Activated T-helper 9 cell treated with anti-CD3 and anti-CD28 coated beads, Interleukin-2, amount 50 U/mL, for 16 hours (primary cell): ENCODE data around the gene POU6F1.
A peak's percentile ranks its signal among the peaks of the same experiment; 100 is the strongest.

ENCODE experiments used
- DNase-seq: peaks from one replicate; pipeline ENCODE4 v3.0.0-alpha.2; 2020; ENCODE audit warnings: low read depth

Gene POU6F1

DNA sequence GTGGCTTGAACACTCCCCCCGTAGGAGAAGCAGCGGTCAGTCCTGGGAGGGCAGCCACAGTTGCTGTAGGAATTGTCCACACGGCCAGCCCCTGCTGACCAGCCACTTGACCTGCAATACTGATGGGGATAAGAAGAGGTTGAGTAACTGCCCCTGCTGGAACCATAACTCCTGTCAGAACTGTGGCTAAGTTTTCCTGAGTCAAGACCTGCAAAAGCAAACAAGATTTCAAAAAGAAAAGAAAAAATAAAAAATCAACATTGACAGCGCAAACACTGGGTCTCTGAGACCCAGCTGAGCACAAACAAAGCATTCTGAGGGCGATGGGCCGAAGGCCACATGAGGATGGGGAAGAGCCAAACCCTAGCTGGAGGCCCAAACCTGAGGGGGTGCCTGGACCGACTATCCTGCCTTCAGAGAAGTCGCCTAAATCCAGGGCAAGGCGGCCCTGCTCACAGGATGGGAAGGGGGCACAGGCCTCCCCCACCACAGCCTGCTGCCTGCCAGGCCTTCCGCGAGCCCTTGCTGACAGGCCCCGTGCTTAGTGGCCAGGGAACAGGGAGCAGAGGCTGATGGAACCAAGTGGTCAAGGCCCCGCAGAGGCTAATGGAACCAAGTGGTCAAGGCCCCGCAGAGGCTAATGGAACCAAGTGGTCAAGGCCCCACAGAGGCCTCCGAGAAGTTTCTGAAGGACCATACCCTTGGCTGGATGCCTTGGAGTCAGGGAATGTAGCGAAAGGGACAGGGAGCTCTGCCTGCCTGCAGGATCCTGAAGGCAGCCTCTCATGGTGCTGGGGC is 19.1 kb downstream of the POU6F1 start:
- DNase-seq = no peak

GRCh38 chr12:51197736-51198567 is 19.9 kb downstream of the POU6F1 start:
- DNase-seq = no peak

- DNase-seq = no peak
These were observed 21.3 kb downstream of the POU6F1 start for GRCh38 chr12:51196547-51196946.

DNA sequence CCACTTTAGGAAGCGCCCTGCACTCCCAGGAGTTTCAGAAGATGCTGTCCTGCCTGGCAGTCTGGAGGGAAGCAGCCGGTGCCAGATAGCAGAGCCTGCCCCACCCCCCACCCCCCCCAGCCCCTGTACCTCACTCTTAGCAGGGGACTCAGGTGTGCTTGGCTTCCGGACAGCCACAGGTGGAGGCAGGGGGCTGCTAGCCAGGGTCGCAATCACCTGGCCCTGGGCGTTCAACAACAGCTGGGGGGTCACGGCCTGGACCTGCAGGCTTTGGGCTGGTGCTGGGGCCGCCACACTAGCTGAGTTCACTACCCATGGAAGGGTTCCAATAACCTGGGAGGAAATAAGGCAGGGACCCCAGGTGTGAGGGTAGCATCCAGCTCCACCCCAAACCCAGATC is 22.0 kb downstream of the POU6F1 start:
- DNase-seq = no peak

- DNase-seq = no peak
These were observed 25.6 kb downstream of the POU6F1 start for GRCh38 chr12:51192284-51192671.

- no peak for DNase-seq
These were observed 26.2 kb downstream of the POU6F1 start for GRCh38 chr12:51191516-51192283.

GRCh38 chr12:51190820-51191219 is 27.0 kb downstream of the POU6F1 start:
- DNase-seq = no peak

GRCh38 chr12:51189790-51190355 is 28.0 kb downstream of the POU6F1 start:
- no peak for DNase-seq

DNA sequence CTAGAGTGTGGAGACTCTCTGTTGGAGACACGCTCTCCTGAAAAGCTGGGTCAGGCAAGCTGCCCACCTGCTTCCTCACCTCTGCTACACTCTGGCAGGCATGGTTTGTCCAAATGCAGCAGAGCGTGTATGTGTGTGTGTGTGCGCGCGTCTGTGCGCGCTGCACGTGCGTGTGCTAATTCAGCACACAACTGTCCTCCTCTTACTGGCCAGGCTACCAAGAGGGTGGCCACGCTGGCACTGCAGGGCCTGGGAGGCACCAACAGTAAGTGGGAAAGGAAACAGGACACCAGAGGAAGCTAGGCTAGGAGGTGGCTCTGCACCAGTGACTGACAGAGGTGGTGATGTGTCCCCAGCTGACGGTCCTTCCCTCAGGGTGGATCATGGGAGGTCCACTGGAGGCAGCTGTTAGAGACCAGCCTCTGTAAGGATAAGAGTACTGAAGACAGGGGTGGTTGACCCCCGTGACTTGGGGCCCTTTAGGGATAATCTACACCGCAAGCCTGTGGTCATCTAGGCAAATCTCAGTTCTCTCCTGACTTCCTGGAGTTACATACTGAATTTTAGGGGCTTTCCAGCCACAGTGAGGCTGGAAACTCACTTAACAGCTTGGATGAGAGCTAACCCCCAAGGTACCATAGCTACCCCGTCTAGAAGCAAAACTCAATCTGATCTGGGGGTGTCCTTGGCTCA is 29.4 kb downstream of the POU6F1 start:
- no peak for DNase-seq

DNA sequence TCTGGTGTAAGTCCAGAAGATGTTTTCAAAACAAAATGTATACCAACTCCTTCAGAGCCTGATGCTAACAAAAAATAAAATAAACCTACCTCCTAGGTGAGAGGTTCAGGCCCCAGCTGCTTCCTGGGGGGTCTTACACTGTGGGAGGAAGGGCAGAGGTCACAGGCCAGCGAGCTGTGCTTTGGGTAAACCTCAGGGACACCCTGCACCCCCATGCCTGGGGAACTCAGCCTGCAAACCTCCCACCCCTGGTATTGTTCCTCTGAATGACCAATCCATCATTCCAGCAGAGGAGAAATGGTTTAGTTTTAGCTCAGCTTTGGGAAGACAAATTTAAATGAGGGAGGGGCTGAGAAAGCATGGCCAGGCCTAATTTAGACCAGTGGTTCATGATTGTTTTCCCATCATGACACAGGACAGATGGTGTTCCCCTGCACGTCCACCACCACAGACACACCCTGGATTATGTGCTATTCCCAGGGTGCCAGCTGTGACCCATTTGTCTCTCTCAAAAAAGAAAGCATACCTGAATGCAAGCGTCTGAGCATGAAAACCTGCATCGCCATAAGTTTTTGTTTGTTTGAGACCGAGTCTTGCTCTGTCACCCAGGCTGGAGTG is 30.4 kb downstream of the POU6F1 start:
- DNase-seq = no peak

DNA sequence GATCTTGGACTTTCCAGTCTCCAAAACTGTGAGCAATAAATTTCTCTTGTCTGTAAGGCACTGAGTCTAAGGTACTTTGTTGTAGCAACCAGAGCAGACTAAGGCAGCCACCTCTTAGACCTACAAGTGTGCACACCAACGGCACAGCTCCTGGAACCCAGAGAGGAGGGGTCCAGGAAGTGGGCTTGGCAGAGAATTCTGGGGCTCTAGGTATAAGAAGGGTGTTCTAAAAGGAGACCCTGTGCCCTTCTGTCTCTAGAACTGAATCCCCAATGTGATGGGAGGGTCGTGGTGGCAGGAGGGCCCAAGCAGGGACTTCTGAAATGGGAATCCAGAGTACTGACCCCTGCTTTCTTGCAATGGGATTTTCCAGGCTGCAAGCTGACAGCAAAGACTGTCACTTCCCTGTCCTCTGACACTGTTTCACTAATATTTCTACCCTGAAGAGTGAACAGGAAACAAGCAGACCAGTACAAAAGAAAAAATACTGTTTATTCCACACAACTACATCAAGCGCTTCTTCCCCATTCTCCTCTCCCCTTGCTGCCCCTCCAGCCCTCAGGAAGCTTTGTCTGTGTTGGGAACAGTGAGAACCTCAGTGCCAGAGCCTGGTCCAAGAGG is 31.3 kb downstream of the POU6F1 start:
- DNase-seq = no peak

GRCh38 chr12:51185171-51185717 is 32.6 kb downstream of the POU6F1 start:
- no peak for DNase-seq

- no peak for DNase-seq
These were observed 34.0 kb downstream of the POU6F1 start for GRCh38 chr12:51183816-51184215.

DNA sequence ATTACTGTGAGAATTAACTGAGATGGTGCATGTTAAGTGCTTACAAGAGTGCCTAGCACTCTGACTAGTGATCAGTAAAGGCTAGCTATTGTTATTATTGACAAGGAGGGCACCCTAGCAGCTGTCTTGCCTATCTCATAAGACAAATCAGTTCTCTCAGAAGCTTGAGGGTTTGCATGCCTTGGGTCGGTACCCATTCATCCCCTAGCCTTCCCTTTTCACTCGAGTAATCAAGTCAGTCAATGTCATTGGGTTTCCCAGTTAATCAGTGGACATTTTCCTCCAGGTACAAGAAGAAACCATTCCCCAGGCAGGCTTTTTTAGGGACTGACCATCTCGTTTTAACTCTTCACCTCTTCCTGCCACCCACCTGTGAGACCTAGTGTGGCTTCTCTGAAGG is 34.5 kb downstream of the POU6F1 start:
- no peak for DNase-seq

DNA sequence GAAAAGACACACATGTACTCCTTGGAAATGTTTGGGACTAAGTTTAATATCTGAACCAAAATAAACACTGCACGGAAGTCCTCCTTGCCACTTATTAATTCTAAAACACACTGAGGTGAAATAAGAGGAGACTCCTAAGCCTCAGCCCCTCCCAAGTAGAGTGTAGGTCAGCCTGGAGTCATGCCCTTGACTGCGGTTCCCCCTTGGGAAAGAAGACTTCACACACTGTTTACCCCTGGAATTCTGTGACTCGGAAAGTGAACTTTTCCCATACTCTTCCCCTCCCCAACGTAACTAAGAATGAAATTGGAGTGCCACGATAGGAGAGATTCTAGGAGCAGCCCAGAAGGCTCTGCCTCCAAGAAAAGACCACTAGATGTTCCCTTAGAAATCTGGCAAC is 36.3 kb downstream of the POU6F1 start:
- no peak for DNase-seq

GRCh38 chr12:51177897-51178296 is 40.0 kb downstream of the POU6F1 start:
- no peak for DNase-seq

DNA sequence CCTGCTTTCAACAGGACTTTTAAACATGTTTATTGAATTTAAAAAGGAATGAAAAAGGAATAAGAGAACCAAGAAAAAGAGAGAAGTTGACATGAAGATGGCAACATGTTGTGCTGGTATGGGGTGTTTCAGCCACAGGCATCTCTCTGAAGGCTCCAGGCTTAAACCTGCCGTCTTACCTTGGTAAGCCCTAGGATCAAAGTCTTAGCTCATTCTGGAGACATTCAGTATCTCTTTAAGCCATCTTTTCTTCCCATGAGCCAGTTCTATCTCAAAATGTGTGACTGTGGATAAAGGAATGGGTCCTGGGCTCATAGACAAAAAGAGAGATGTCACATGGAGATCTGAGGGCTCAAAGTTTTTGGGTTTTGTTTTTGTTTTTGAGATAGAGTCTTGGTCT is 43.4 kb downstream of the POU6F1 start:
- no peak for DNase-seq

GRCh38 chr12:51172515-51173431 is 45.1 kb downstream of the POU6F1 start, which contains the start of gene TFCP2:
TFCP2 (minus strand) TSS chr12:51173135; CDS start chr12:51172422, 713 bp downstream.
- DNase-seq = peak; percentile 89

GRCh38 chr12:51171884-51172514 is 45.9 kb downstream of the POU6F1 start:
- no peak for DNase-seq
